ENCODE data around the gene DEPDC1B.

DNA sequence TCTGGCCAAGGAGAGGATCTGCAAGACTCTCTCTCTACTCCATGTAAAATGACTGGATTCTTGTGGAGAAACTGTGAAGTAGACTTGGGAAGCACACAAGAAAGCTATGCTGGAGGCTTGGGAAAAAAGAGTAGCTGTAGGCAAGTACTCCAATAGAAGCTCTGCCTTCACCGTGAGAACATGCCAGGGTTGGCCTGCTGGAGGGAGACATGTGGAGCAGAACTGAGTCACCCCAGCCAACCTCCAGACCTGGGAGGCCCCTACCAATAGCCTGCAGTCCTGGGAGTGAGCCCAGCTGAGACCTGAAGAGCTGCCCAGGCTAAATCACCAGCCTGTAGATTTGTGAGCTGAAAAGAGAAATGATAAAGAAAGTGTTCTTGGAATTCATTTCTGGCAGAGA, 66.6 kb downstream of the DEPDC1B start:
- no peak for TF ChIP-seq POLR2A (IDR thresholded peaks at IDR 0.05)
- TF ChIP-seq, protein P1, sequence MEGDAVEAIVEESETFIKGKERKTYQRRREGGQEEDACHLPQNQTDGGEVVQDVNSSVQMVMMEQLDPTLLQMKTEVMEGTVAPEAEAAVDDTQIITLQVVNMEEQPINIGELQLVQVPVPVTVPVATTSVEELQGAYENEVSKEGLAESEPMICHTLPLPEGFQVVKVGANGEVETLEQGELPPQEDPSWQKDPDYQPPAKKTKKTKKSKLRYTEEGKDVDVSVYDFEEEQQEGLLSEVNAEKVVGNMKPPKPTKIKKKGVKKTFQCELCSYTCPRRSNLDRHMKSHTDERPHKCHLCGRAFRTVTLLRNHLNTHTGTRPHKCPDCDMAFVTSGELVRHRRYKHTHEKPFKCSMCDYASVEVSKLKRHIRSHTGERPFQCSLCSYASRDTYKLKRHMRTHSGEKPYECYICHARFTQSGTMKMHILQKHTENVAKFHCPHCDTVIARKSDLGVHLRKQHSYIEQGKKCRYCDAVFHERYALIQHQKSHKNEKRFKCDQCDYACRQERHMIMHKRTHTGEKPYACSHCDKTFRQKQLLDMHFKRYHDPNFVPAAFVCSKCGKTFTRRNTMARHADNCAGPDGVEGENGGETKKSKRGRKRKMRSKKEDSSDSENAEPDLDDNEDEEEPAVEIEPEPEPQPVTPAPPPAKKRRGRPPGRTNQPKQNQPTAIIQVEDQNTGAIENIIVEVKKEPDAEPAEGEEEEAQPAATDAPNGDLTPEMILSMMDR (IDR thresholded peaks at IDR 0.05), result no peak
